H9 (cell line): Measurements from ENCODE around the gene LYPD5. TPM values are rescaled to one million over a fixed set of nuclear protein-coding genes. Genes with fewer than 3 reads are reported as not detected.

Experiments used
- DNase-seq: peaks from one replicate; pipeline ENCODE4 v3.0.0-alpha.2; 2017
- H2AFZ ChIP-seq: one replicate; pipeline ENCODE4 v1.6.1; 2013; ENCODE audit warnings: mild to moderate bottlenecking, low read length, control low read depth, moderate library complexity
- H2AK5ac ChIP-seq: 2 replicates; pipeline ENCODE4 v1.6.1; 2013; ENCODE audit warnings: low read length, control low read depth, mixed read lengths; ENCODE audit not compliant: insufficient read length
- H2BK120ac ChIP-seq: one replicate; pipeline ENCODE4 v1.6.1; 2013; ENCODE audit warnings: low read depth, mild to moderate bottlenecking, low read length, control low read depth, inconsistent platforms; ENCODE audit not compliant: poor library complexity, severe bottlenecking
- H2BK12ac ChIP-seq: 2 replicates; pipeline ENCODE4 v1.6.1; 2013; ENCODE audit warnings: low read length, control low read depth, mixed read lengths, low read depth; ENCODE audit not compliant: insufficient read length
- H2BK15ac ChIP-seq: 2 replicates; pipeline ENCODE4 v1.6.1; 2013; ENCODE audit warnings: low read depth, low read length, control low read depth
- H2BK20ac ChIP-seq: one replicate; pipeline ENCODE4 v1.6.1; 2013; ENCODE audit warnings: low read depth, mild to moderate bottlenecking, low read length, control low read depth, inconsistent platforms; ENCODE audit not compliant: poor library complexity, severe bottlenecking
- H2BK5ac ChIP-seq: 2 replicates; pipeline ENCODE4 v1.6.1; 2013; ENCODE audit warnings: low read length, control low read depth, mixed read lengths; ENCODE audit not compliant: insufficient read length
- H3K14ac ChIP-seq: 2 replicates; pipeline ENCODE4 v1.6.1; 2013; ENCODE audit warnings: low read length, control low read depth; ENCODE audit not compliant: insufficient read depth
- H3K18ac ChIP-seq: 2 replicates; pipeline ENCODE4 v1.6.1; 2013; ENCODE audit warnings: low read depth, mild to moderate bottlenecking, mixed read lengths, low read length, control low read depth; ENCODE audit not compliant: insufficient read length
- H3K23ac ChIP-seq: 2 replicates; pipeline ENCODE4 v1.6.1; 2013; ENCODE audit warnings: low read length, control low read depth, mixed read lengths, low read depth; ENCODE audit not compliant: insufficient read length
- H3K23me2 ChIP-seq: 2 replicates; pipeline ENCODE4 v1.6.1; 2013; ENCODE audit warnings: low read depth, mild to moderate bottlenecking, mixed read lengths, low read length, control low read depth; ENCODE audit not compliant: insufficient read length, poor library complexity, severe bottlenecking
- H3K27ac ChIP-seq: 2 replicates; pipeline ENCODE4 v1.5.1; 2013; ENCODE audit warnings: low read length, control low read depth, mixed read lengths, low read depth; ENCODE audit not compliant: insufficient read length
- H3K27me3 ChIP-seq: 2 replicates; pipeline ENCODE4 v1.6.1; 2013; ENCODE audit warnings: low read length, control low read depth, inconsistent platforms; ENCODE audit not compliant: insufficient read depth
- H3K4ac ChIP-seq: 2 replicates; pipeline ENCODE4 v1.6.1; 2013; ENCODE audit warnings: low read depth, mild to moderate bottlenecking, control low read depth, inconsistent platforms, low read length, moderate library complexity
- H3K4me1 ChIP-seq: 2 replicates; pipeline ENCODE4 v1.6.1; 2013; ENCODE audit warnings: low read length, control low read depth, inconsistent platforms; ENCODE audit not compliant: insufficient read depth
- H3K4me2 ChIP-seq: 2 replicates; pipeline ENCODE4 v1.6.1; 2013; ENCODE audit warnings: low read length, control low read depth, mixed read lengths; ENCODE audit not compliant: insufficient read length, insufficient read depth
- H3K56ac ChIP-seq: 2 replicates; pipeline ENCODE4 v1.6.1; 2013; ENCODE audit warnings: low read depth, mild to moderate bottlenecking, mixed read lengths, low read length, control low read depth; ENCODE audit not compliant: insufficient read length
- H3K79me1 ChIP-seq: 2 replicates; pipeline ENCODE4 v1.6.1; 2013; ENCODE audit warnings: low read depth, mild to moderate bottlenecking, moderate library complexity, low read length, control low read depth, inconsistent platforms; ENCODE audit not compliant: insufficient read depth, poor library complexity, severe bottlenecking
- H3K79me2 ChIP-seq: 2 replicates; pipeline ENCODE4 v1.6.1; 2013; ENCODE audit warnings: low read length, control low read depth, inconsistent platforms; ENCODE audit not compliant: insufficient read depth
- H3K9ac ChIP-seq: 2 replicates; pipeline ENCODE4 v1.6.1; 2013; ENCODE audit warnings: low read length, control low read depth, mixed read lengths; ENCODE audit not compliant: insufficient read length; ENCODE audit errors: extremely low read depth
- H3K9me3 ChIP-seq: one replicate; pipeline ENCODE4 v1.6.1; 2013; ENCODE audit warnings: low read depth, low read length, inconsistent platforms; ENCODE audit not compliant: control insufficient read depth
- H3T11ph ChIP-seq: one replicate; pipeline ENCODE4 v1.6.1; 2013; ENCODE audit warnings: mild to moderate bottlenecking, low read length, control low read depth, inconsistent platforms
- H4K20me1 ChIP-seq: one replicate; pipeline ENCODE4 v1.6.1; 2013; ENCODE audit not compliant: control insufficient read depth, insufficient read length, insufficient read depth
- H4K5ac ChIP-seq: 2 replicates; pipeline ENCODE4 v1.6.1; 2013; ENCODE audit warnings: low read depth, mild to moderate bottlenecking, mixed read lengths, low read length, control low read depth; ENCODE audit not compliant: insufficient read length
- H4K8ac ChIP-seq: replicated peaks from 2 replicates; pipeline ENCODE4 v1.6.1; 2013; ENCODE audit warnings: low read length, control low read depth, mixed read lengths, low read depth; ENCODE audit not compliant: insufficient read length
- H4K91ac ChIP-seq: 2 replicates; pipeline ENCODE4 v1.6.1; 2013; ENCODE audit warnings: low read depth, mild to moderate bottlenecking, moderate library complexity, mixed read lengths, low read length, control low read depth; ENCODE audit not compliant: insufficient read length
- H3K27ac Mint-ChIP-seq, 3 experiments: 2 replicates in 2 of 3; 3 replicates in 1 of 3; pipeline ENCODE4 v1.8.0; 2020 to 2021; ENCODE audit warnings: mixed read lengths in 3 of 3, mild to moderate bottlenecking in 1 of 3, moderate library complexity in 1 of 3
- H3K27me3 Mint-ChIP-seq: 2 replicates; pipeline ENCODE4 v1.8.0; 2021; ENCODE audit warnings: low read depth, mild to moderate bottlenecking, moderate library complexity, mixed read lengths
- H3K36me3 Mint-ChIP-seq, 3 experiments: 2 replicates in 2 of 3; 3 replicates in 1 of 3; pipeline ENCODE4 v1.8.0; 2020 to 2021; ENCODE audit warnings: low read depth in 3 of 3, mixed read lengths in 3 of 3; ENCODE audit not compliant: insufficient read depth in 1 of 3
- H3K4me1 Mint-ChIP-seq, 2 experiments: 2 replicates each; pipeline ENCODE4 v1.8.0; 2020; ENCODE audit warnings: mixed read lengths in 2 of 2
- H3K4me3 Mint-ChIP-seq, 2 experiments: 2 replicates in 1 of 2; 3 replicates in 1 of 2; pipeline ENCODE4 v1.8.0; 2020 to 2021; ENCODE audit warnings: mild to moderate bottlenecking in 2 of 2, mixed read lengths in 2 of 2, moderate library complexity in 1 of 2
- H3K9me3 Mint-ChIP-seq, 2 experiments: 2 replicates in 1 of 2; 3 replicates in 1 of 2; pipeline ENCODE4 v1.8.0; 2020; ENCODE audit warnings: mild to moderate bottlenecking in 2 of 2, mixed read lengths in 2 of 2, moderate library complexity in 1 of 2
- WGBS: extraction: QIAGEN DNeasy Blood & Tissue Kit; methylation state at CpG from one replicate; pipeline ENCODE4 v1.1.7; 2013; ENCODE audit warnings: missing lambda C conversion rate, low lambda C conversion rate, mixed read lengths; ENCODE audit not compliant: insufficient read length; ENCODE audit errors: extremely low coverage; 5-methylcytosine and 5-hydroxymethylcytosine counted together
- total RNA-seq: library from RNA; stranded (reverse); gene quantifications from 2 replicates; pipeline ENCODE4 v1.2.1, GENCODE V29; 2021
- TF ChIP-seq, protein P1 (sequence below): fragments of 200-600 bp; sonication (generic); conservative IDR thresholded peaks from 3 replicates; pipeline ENCODE4 v1.8.0; 2021; ENCODE audit warnings: antibody characterized with exemption, mild to moderate bottlenecking

The LYPD5 gene
- total RNA-seq, 1 experiment from 2014 or later: 0.50 TPM

GRCh38 chr19:43777163-43777695 lies 25.0 kb downstream of the LYPD5 start:
- no peak overlapping the region for H2BK12ac ChIP-seq
- H3K79me1 ChIP-seq: no peaks in the 10 kb centered on the region
- no peak overlapping the region for H2AFZ ChIP-seq
- no peak overlapping the region for H2BK20ac ChIP-seq
- no peak overlapping the region for H3K4me3 Mint-ChIP-seq
- no peak overlapping the region for H4K8ac ChIP-seq
- H3K27me3 Mint-ChIP-seq: peaks cover 62% of the 10 kb centered on the region
- no peak overlapping the region for H3T11ph ChIP-seq
- H3K4ac ChIP-seq: no peak overlapping the region
- H4K5ac ChIP-seq: no peak overlapping the region
- H2AK5ac ChIP-seq: no peak overlapping the region
- H3K23ac ChIP-seq: no peak overlapping the region
- H3K27me3 ChIP-seq: peaks cover 11% of the 10 kb centered on the region; the same call in 1 of the 2 replicates
- no peak overlapping the region for H4K91ac ChIP-seq
- no CpG with 5 or more reads among the region's 4 CpGs for WGBS
- TF ChIP-seq, protein P1, sequence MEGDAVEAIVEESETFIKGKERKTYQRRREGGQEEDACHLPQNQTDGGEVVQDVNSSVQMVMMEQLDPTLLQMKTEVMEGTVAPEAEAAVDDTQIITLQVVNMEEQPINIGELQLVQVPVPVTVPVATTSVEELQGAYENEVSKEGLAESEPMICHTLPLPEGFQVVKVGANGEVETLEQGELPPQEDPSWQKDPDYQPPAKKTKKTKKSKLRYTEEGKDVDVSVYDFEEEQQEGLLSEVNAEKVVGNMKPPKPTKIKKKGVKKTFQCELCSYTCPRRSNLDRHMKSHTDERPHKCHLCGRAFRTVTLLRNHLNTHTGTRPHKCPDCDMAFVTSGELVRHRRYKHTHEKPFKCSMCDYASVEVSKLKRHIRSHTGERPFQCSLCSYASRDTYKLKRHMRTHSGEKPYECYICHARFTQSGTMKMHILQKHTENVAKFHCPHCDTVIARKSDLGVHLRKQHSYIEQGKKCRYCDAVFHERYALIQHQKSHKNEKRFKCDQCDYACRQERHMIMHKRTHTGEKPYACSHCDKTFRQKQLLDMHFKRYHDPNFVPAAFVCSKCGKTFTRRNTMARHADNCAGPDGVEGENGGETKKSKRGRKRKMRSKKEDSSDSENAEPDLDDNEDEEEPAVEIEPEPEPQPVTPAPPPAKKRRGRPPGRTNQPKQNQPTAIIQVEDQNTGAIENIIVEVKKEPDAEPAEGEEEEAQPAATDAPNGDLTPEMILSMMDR: no peak
- no peaks in the 10 kb centered on the region for H3K79me2 ChIP-seq
- H3K4me1 Mint-ChIP-seq: peaks cover 39 to 55% of the 10 kb centered on the region in 2 experiments
- no peaks in the 10 kb centered on the region; a peak in 2 of 7 replicates for H3K36me3 Mint-ChIP-seq
- no peaks in the 10 kb centered on the region; a peak in 2 of 5 replicates for H3K9me3 Mint-ChIP-seq
- no peak overlapping the region for H3K14ac ChIP-seq
- H4K20me1 ChIP-seq: no peaks in the 10 kb centered on the region
- peaks cover 7% of the 10 kb centered on the region; the same call in 1 of the 2 replicates for H3K4me1 ChIP-seq
- no peak overlapping the region for H2BK15ac ChIP-seq
- H2BK5ac ChIP-seq: no peak overlapping the region
- no peak overlapping the region for H2BK120ac ChIP-seq
- no peak overlapping the region; a peak in 1 of 7 replicates for H3K27ac Mint-ChIP-seq
- H3K27ac ChIP-seq: no peak overlapping the region
- no peak overlapping the region for H3K18ac ChIP-seq
- H3K9me3 ChIP-seq: no peaks in the 10 kb centered on the region
- no peak overlapping the region for H3K56ac ChIP-seq
- peaks cover 7% of the 10 kb centered on the region for H3K23me2 ChIP-seq
- no peak overlapping the region for H3K9ac ChIP-seq
- H3K4me2 ChIP-seq: no peak overlapping the region
- DNase-seq: no peak
